Liver (tissue), 3 donors: Measurements from ENCODE around the gene DYSF.

ENCODE experiments used
- ATF3 ChIP-seq: IDR thresholded peaks from 2 replicates; pipeline ENCODE4 v1.6.1; 2016; ENCODE audit warnings: antibody characterized with exemption
- CTCF ChIP-seq: fragments of 150-350 bp; IDR thresholded peaks from 2 replicates; pipeline ENCODE4 v1.5.1; 2017; ENCODE audit warnings: improper control_type of control experiment, low read depth, low read length; ENCODE audit not compliant: missing input control
- EGR1 ChIP-seq, 2 donors: IDR thresholded peaks; 2 replicates each; pipeline ENCODE4 v1.6.1; 2016 to 2018; ENCODE audit warnings: antibody characterized with exemption in 2 of 2, low read depth in 2 of 2
- GABPA ChIP-seq, 2 donors: IDR thresholded peaks in 1 of 2; conservative IDR thresholded peaks in 1 of 2; 2 replicates each; pipeline ENCODE4 v1.6.1; 2016; ENCODE audit warnings: antibody characterized with exemption in 2 of 2, mild to moderate bottlenecking in 1 of 2, moderate library complexity in 1 of 2
- JUND ChIP-seq, 2 donors: IDR thresholded peaks; 2 replicates each; pipeline ENCODE4 v1.6.1; 2016; ENCODE audit warnings: antibody characterized with exemption in 2 of 2
- NR2F2 ChIP-seq: IDR thresholded peaks from 2 replicates; pipeline ENCODE4 v1.6.1; 2016; ENCODE audit warnings: antibody characterized with exemption
- RAD21 ChIP-seq, 2 donors: IDR thresholded peaks; 2 replicates each; pipeline ENCODE4 v1.6.1; 2016; ENCODE audit warnings: antibody characterized with exemption in 2 of 2, mild to moderate bottlenecking in 2 of 2
- RXRA ChIP-seq, 2 donors: IDR thresholded peaks; 2 replicates each; pipeline ENCODE4 v1.6.1; 2017 to 2018; ENCODE audit warnings: antibody characterized with exemption in 2 of 2, mild to moderate bottlenecking in 1 of 2
- TAF1 ChIP-seq: conservative IDR thresholded peaks from 2 replicates; pipeline ENCODE4 v1.6.1; 2016; ENCODE audit warnings: antibody characterized with exemption, mild to moderate bottlenecking
- YY1 ChIP-seq: IDR thresholded peaks from 2 replicates; pipeline ENCODE4 v1.6.1; 2016; ENCODE audit warnings: antibody characterized with exemption, mild to moderate bottlenecking
- ZBTB33 ChIP-seq: IDR thresholded peaks from 2 replicates; pipeline ENCODE4 v1.6.1; 2016; ENCODE audit warnings: antibody characterized with exemption
- TF ChIP-seq, protein P1 (sequence below): IDR thresholded peaks from 2 replicates; pipeline ENCODE4 v1.6.1; 2016; ENCODE audit warnings: antibody characterized with exemption, mild to moderate bottlenecking
- donor health status: healthy.
- donor health status: healthy.

DNA sequence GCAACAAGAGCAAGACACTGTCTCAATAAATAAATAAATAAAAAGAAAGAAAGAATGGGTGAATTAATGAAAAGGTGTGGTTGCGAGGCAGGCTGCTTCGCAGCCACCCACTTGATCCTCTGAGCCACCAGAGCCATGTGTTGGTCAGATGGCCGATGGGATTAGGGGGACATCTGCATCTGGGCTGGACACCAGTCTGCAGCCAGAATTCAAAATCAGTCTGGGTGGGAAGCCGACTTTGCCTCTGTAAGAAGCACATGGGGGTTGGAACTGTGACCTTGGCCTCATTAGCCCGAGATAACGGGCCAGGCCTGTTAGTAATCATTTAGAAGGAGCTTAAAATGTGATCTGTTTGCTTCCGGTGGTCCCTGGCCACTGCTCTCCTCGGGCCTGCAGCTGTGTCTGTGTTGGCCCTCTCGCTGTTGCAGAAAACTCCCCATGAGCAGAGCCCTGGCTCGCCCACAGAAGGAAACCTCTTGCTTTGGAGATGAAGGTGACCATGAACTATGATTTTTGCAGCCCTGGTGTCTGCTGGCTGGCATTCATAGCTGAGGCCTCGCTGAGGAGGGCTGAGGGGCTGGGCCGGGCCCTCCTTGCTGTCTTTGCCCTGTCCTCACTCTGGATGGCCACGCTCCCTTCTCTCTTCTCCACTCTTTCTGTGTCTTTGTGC is 94.4 kb downstream of the DYSF start:
- TF ChIP-seq CTCF (no peak), JUND (IDR thresholded peaks at IDR 0.05) (no peak), ZBTB33 (no peak), EGR1 (IDR thresholded peaks at IDR 0.05; ENCODE audit: low read depth in 2 of 2) (no peak), YY1 (no peak), GABPA (IDR thresholded peaks at IDR 0.05 in 1 of 2, conservative IDR thresholded peaks at IDR 0.05 in 1 of 2) (no peak), TAF1 (no peak), RXRA (IDR thresholded peaks at IDR 0.05) (no peak), NR2F2 (no peak), ATF3 (no peak), RAD21 (IDR thresholded peaks at IDR 0.05) (no peak)
- TF ChIP-seq, protein P1, sequence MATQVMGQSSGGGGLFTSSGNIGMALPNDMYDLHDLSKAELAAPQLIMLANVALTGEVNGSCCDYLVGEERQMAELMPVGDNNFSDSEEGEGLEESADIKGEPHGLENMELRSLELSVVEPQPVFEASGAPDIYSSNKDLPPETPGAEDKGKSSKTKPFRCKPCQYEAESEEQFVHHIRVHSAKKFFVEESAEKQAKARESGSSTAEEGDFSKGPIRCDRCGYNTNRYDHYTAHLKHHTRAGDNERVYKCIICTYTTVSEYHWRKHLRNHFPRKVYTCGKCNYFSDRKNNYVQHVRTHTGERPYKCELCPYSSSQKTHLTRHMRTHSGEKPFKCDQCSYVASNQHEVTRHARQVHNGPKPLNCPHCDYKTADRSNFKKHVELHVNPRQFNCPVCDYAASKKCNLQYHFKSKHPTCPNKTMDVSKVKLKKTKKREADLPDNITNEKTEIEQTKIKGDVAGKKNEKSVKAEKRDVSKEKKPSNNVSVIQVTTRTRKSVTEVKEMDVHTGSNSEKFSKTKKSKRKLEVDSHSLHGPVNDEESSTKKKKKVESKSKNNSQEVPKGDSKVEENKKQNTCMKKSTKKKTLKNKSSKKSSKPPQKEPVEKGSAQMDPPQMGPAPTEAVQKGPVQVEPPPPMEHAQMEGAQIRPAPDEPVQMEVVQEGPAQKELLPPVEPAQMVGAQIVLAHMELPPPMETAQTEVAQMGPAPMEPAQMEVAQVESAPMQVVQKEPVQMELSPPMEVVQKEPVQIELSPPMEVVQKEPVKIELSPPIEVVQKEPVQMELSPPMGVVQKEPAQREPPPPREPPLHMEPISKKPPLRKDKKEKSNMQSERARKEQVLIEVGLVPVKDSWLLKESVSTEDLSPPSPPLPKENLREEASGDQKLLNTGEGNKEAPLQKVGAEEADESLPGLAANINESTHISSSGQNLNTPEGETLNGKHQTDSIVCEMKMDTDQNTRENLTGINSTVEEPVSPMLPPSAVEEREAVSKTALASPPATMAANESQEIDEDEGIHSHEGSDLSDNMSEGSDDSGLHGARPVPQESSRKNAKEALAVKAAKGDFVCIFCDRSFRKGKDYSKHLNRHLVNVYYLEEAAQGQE = no peak
